ENCODE measurements around the gene MBLAC1.

MBLAC1 gene

GRCh38 chr7:100111914-100112313, 14.9 kb upstream of the MBLAC1 start:
- no peak for DNase-seq (ENCODE audit: low read depth)
- TF ChIP-seq CTCF (IDR thresholded peaks at IDR 0.05; ENCODE audit: low read depth, low read length, missing control alignments): no peak
- in situ Hi-C loops (cut with HindIII; ENCODE audit: low sequenced_read_pairs): no loop called here
- no peak overlapping the region for H3K4me3 ChIP-seq (ENCODE audit: low read depth, low read length)

GRCh38 chr7:100115026-100115425, 11.7 kb upstream of the MBLAC1 start:
- in situ Hi-C loops (cut with HindIII; ENCODE audit: low sequenced_read_pairs): no loop called here
- no peak for DNase-seq (ENCODE audit: low read depth)

GRCh38 chr7:100118388-100119071, 8.2 kb upstream of the MBLAC1 start:
- DNase-seq (ENCODE audit: low read depth): no peak
- in situ Hi-C loops (cut with HindIII; ENCODE audit: low sequenced_read_pairs): no loop called here
- no peak for TF ChIP-seq CTCF (IDR thresholded peaks at IDR 0.05; ENCODE audit: low read depth, low read length, missing control alignments)
- H3K4me3 ChIP-seq (ENCODE audit: low read depth, low read length): peak overlapping the region; percentile 81

More at GRCh38 chr7:100115026-100115425, 11.7 kb upstream of the MBLAC1 start:
- no peak for TF ChIP-seq CTCF (IDR thresholded peaks at IDR 0.05; ENCODE audit: low read depth, low read length, missing control alignments)
- no peak overlapping the region for H3K4me3 ChIP-seq (ENCODE audit: low read depth, low read length)

- peak; percentile 92 for DNase-seq (ENCODE audit: low read depth)
- no peak for TF ChIP-seq CTCF (IDR thresholded peaks at IDR 0.05; ENCODE audit: low read depth, low read length, missing control alignments)
- in situ Hi-C loops (cut with HindIII; ENCODE audit: low sequenced_read_pairs): no loop called here
- H3K4me3 ChIP-seq (ENCODE audit: low read depth, low read length): peak within 1 kb of the TSS; percentile 81
These were observed 7.4 kb upstream of the MBLAC1 start, which contains the start of the genes CNPY4 and TAF6 for GRCh38 chr7:100119072-100119969. TSS of gene CNPY4 (plus strand) at chr7:100119634. CDS start at chr7:100119745, 111 bp downstream. TSS of gene TAF6 (minus strand) at chr7:100119358. CDS start at chr7:100114209, 5,149 bp downstream.

- no peak for DNase-seq (ENCODE audit: low read depth)
- H3K4me3 ChIP-seq (ENCODE audit: low read depth, low read length): peak overlapping the region; percentile 81
- in situ Hi-C loops (cut with HindIII; ENCODE audit: low sequenced_read_pairs): no loop called here
- TF ChIP-seq CTCF (IDR thresholded peaks at IDR 0.05; ENCODE audit: low read depth, low read length, missing control alignments): no peak
These were observed 6.6 kb upstream of the MBLAC1 start for GRCh38 chr7:100119970-100120732.

GRCh38 chr7:100120733-100121036, 6.1 kb upstream of the MBLAC1 start:
- TF ChIP-seq CTCF (IDR thresholded peaks at IDR 0.05; ENCODE audit: low read depth, low read length, missing control alignments): no peak
- in situ Hi-C loops (cut with HindIII; ENCODE audit: low sequenced_read_pairs): no loop called here
- peak overlapping the region; percentile 81 for H3K4me3 ChIP-seq (ENCODE audit: low read depth, low read length)
- DNase-seq (ENCODE audit: low read depth): no peak

Measured in astrocyte of the cerebellum (primary cell).